Esophagus muscularis mucosa (tissue), 4 donors: ENCODE measurements around the gene RPL11. TPM values are rescaled to one million over a fixed set of nuclear protein-coding genes. Genes with fewer than 3 reads are reported as not detected.

ENCODE experiments used
- DNase-seq: peaks from one replicate; pipeline ENCODE4 v3.0.0-alpha.2; 2017; ENCODE audit errors: extremely low spot score
- H3K27ac ChIP-seq, 4 donors: fragments of 200-600 bp; sonication (generic); replicated peaks in 1 of 4; 1 replicate in 3 of 4; 2 replicates in 1 of 4; pipeline ENCODE4 v1.5.1; 2016 to 2019; ENCODE audit warnings: mild to moderate bottlenecking in 1 of 4
- H3K27me3 ChIP-seq, 4 donors: fragments of 200-600 bp; sonication (generic); one replicate each; pipeline versions ENCODE4 v1.5.1 to v1.6.0; 2016 to 2019
- H3K36me3 ChIP-seq, 4 donors: fragments of 200-600 bp; sonication (generic); one replicate each; pipeline ENCODE4 v1.5.1; 2016 to 2019
- H3K4me1 ChIP-seq, 4 donors: fragments of 200-600 bp; sonication (generic); one replicate each; pipeline ENCODE4 v1.5.1; 2016 to 2019
- H3K4me3 ChIP-seq, 4 donors: fragments of 200-600 bp; sonication (generic); 1 replicate in 2 of 4; 2 replicates in 2 of 4; pipeline ENCODE4 v1.5.1; 2016 to 2019; ENCODE audit warnings: mild to moderate bottlenecking in 4 of 4, moderate library complexity in 1 of 4
- H3K9me3 ChIP-seq, 4 donors: fragments of 200-600 bp; sonication (generic); 1 replicate in 3 of 4; 2 replicates in 1 of 4; pipeline ENCODE4 v1.5.1; 2016 to 2019
- EP300 ChIP-seq: sonication (generic); formaldehyde crosslinking; IDR thresholded peaks from one replicate; pipeline ENCODE4 v1.6.1; 2017; ENCODE audit warnings: antibody characterized with exemption
- POLR2A ChIP-seq: fragments of 450-650 bp; IDR thresholded peaks from one replicate; pipeline ENCODE4 v1.6.1; 2017; ENCODE audit warnings: antibody characterized with exemption, moderate library complexity, mild to moderate bottlenecking, low read depth
- POLR2AphosphoS5 ChIP-seq, 2 donors: sonication (generic); formaldehyde crosslinking; IDR thresholded peaks; one replicate each; pipeline ENCODE4 v1.6.1; 2017; ENCODE audit warnings: antibody characterized with exemption in 2 of 2
- WGBS: methylation state at CpG from one replicate; pipeline ENCODE4 v1.1.5; 2018; 5-methylcytosine and 5-hydroxymethylcytosine counted together
- intact Hi-C: fragments of 100-400 bp; cut with DNase I; formaldehyde crosslinking; loops from one replicate; pipeline ENCODE4 v1.15.1; 2023
- total RNA-seq, 4 donors: library from RNA; depleted of rRNA; stranded (reverse); fragments of >200 nt; gene quantifications; one replicate each; pipeline versions ENCODE4 v1.1.0 to v1.2.1, GENCODE V29; 2016
- TF ChIP-seq, protein P1 (sequence below), 3 experiments: fragments of 200-600 bp in 2 of 3; fragments of 450-650 bp in 1 of 3; sonication (generic) in 2 of 3; IDR thresholded peaks; one replicate each; pipeline ENCODE4 v1.5.1; 2017 to 2019; ENCODE audit warnings: antibody characterized with exemption in 3 of 3, mild to moderate bottlenecking in 2 of 3, moderate library complexity in 1 of 3

The RPL11 gene
- total RNA-seq, 4 donors from 2014 or later = 706 to 1,125 (median 899) TPM

DNA sequence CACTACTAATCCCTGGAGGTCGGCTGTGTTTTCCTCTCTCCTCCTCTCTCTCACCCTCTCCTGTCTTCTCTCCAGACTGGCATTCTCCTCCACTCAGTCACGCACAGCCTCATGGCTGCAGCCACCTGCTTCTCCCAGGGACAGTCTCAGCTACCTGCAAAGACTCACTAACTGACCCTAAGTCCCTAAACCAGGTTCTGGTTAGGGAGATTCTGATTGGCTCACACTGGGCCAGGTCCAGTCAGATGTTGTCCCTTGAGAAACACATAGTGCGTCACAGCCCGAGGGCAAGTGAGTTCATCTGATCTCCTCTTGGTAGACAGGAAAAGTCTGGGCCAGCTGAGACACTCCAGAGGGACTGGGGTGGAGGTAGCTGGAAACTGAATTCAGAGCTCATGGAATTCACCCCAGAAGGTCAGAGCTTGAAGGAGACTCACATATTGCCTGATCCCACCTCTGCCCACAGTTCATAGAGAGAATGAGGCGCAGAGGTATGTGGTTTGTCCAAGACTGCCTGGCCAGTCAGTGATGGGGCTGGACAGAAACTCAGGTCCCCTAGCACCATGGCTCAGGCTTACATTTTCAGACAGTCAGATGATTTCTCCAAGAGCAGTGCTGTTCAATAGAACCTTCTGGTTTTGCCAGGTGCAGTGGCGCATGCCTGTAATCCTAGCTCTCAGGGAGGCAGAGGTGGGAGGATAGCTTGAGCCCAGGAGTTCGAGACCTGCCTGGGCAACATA is 40.4 kb upstream of the RPL11 start:
- Histone ChIP-seq H3K4me3 (no peak overlapping the region), H3K4me1 (peaks cover 0 to 11% (median 4%) of the 10 kb centered on the region in 4 donors), H3K27ac (peak overlapping the region; percentile 2 to 44 (median 39)), H3K36me3 (no peaks in the 10 kb centered on the region), H3K27me3 (peaks cover 0 to 40% (median 0%) of the 10 kb centered on the region in 4 donors), H3K9me3 (no peaks in the 10 kb centered on the region)
- intact Hi-C loops = no loop called here
- 64% methylated on average over 7 of the region's 7 CpGs for WGBS
- no peak for DNase-seq
- peak in 1 of 2 donors; percentile 7 for TF ChIP-seq POLR2AphosphoS5 (IDR thresholded peaks at IDR 0.05)
- TF ChIP-seq POLR2A = no peak

DNA sequence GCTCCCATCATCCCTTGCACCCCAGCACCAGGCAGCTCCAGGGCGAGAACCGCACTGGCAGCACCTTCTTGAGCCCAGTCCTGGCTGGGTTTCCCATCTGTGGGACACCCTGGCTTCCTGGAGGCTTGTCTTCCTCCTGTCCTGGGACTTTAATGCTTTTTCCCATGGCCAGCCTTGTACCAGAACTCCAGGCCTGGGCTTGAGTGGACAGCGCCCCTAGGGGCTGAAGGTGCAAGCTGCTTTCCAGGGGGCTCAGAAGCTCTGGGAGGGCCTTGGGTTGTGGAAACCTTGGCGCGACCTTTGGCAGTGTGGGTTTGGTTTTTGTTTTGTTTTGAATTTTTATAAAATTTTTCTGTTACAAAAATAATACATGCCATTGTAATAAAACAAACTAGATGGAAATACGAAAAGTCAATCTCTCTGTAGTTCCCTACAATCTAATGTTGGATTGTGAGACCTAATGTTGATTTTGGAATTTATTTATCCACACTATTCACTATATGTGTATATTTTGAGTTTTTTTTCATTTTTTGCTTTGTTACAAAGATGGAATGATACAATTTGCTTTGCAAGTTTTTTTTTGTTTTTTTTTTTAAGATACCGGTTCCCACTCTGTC is 33.8 kb upstream of the RPL11 start:
- Histone ChIP-seq H3K4me1 (no peaks in the 10 kb centered on the region), H3K4me3 (no peak overlapping the region), H3K27me3 (peaks cover 0 to 35% (median 0%) of the 10 kb centered on the region in 4 donors), H3K36me3 (no peaks in the 10 kb centered on the region), H3K27ac (no peak overlapping the region), H3K9me3 (no peaks in the 10 kb centered on the region)
- 47% methylated on average over 7 of the region's 7 CpGs for WGBS
- DNase-seq = no peak
- intact Hi-C loops = no loop called here
- TF ChIP-seq POLR2A (no peak), EP300 (no peak), POLR2AphosphoS5 (IDR thresholded peaks at IDR 0.05) (no peak)
- TF ChIP-seq, protein P1, sequence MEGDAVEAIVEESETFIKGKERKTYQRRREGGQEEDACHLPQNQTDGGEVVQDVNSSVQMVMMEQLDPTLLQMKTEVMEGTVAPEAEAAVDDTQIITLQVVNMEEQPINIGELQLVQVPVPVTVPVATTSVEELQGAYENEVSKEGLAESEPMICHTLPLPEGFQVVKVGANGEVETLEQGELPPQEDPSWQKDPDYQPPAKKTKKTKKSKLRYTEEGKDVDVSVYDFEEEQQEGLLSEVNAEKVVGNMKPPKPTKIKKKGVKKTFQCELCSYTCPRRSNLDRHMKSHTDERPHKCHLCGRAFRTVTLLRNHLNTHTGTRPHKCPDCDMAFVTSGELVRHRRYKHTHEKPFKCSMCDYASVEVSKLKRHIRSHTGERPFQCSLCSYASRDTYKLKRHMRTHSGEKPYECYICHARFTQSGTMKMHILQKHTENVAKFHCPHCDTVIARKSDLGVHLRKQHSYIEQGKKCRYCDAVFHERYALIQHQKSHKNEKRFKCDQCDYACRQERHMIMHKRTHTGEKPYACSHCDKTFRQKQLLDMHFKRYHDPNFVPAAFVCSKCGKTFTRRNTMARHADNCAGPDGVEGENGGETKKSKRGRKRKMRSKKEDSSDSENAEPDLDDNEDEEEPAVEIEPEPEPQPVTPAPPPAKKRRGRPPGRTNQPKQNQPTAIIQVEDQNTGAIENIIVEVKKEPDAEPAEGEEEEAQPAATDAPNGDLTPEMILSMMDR (IDR thresholded peaks at IDR 0.05) = peak; percentile 26 to 71 (median 45)

DNA sequence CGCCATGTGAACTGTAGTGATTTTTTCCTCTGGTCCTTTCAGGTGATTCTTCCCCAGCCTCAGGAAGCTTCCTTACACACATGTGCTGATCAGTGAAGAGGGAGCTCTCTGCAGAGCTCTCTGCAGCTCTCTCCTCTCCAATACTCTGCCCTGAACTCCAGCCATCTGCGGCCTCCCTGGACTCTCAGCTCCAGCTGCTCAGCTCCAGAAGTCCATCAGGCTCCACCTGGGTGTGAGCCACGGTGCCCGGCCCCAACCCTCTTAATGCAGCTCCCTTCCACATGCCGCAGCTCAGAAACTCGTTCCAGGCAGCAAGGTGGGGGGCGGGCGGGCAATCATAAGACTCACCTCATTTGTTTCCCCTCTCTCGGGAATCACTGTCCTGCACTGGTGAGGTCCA is 30.9 kb upstream of the RPL11 start:
- intact Hi-C loops = no loop called here
- H3K9me3 ChIP-seq = no peaks in the 10 kb centered on the region
- H3K27me3 ChIP-seq = peaks cover 0 to 13% (median 0%) of the 10 kb centered on the region in 4 donors
- H3K4me3 ChIP-seq = no peak overlapping the region
- DNase-seq = no peak
- H3K4me1 ChIP-seq = no peaks in the 10 kb centered on the region
- H3K27ac ChIP-seq = no peak overlapping the region
- H3K36me3 ChIP-seq = no peaks in the 10 kb centered on the region
- TF ChIP-seq EP300 (no peak), POLR2A (no peak), POLR2AphosphoS5 (IDR thresholded peaks at IDR 0.05) (no peak)
- TF ChIP-seq, protein P1 (IDR thresholded peaks at IDR 0.05) = no peak
- 77% methylated on average over 9 of the region's 9 CpGs for WGBS

DNA sequence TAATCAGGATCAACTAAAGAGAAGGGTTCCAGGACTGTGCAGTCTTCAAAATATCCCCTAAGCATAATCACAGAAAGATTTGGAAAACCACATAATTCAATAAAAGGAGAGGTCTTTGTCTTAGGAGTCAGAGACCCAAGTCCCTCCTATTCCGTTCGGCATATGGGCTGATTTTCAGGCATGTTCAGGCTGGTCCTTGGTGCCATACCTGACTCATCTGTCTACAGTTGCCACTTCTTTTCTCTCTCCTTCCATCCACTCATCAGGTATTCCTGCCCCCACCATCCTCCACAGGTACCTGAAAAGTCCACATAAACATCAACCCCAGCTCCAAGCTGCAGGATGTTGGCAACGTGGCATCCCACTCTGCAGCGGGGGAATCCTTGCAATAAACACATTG is 29.7 kb upstream of the RPL11 start:
- no peaks in the 10 kb centered on the region for H3K4me1 ChIP-seq
- TF ChIP-seq POLR2AphosphoS5 (IDR thresholded peaks at IDR 0.05) (no peak), EP300 (no peak), POLR2A (no peak)
- TF ChIP-seq, protein P1 (IDR thresholded peaks at IDR 0.05) = no peak
- 86% methylated on average over 4 of the region's 4 CpGs for WGBS
- peaks cover 0 to 8% (median 0%) of the 10 kb centered on the region in 4 donors for H3K27me3 ChIP-seq
- H3K4me3 ChIP-seq = no peak overlapping the region
- H3K27ac ChIP-seq = no peak overlapping the region
- intact Hi-C loops = no loop called here
- no peaks in the 10 kb centered on the region for H3K36me3 ChIP-seq
- H3K9me3 ChIP-seq = no peaks in the 10 kb centered on the region
- DNase-seq = no peak
